GDM1 (cell line): ENCODE results near the gene DMXL1.
A peak's percentile ranks its signal among the peaks of the same experiment; 100 is the strongest.

Experiments used
- DNase-seq: peaks from one replicate; lab custom pipeline; 2025; lab: John Stamatoyannopoulos, UW

The DMXL1 gene, protein sequence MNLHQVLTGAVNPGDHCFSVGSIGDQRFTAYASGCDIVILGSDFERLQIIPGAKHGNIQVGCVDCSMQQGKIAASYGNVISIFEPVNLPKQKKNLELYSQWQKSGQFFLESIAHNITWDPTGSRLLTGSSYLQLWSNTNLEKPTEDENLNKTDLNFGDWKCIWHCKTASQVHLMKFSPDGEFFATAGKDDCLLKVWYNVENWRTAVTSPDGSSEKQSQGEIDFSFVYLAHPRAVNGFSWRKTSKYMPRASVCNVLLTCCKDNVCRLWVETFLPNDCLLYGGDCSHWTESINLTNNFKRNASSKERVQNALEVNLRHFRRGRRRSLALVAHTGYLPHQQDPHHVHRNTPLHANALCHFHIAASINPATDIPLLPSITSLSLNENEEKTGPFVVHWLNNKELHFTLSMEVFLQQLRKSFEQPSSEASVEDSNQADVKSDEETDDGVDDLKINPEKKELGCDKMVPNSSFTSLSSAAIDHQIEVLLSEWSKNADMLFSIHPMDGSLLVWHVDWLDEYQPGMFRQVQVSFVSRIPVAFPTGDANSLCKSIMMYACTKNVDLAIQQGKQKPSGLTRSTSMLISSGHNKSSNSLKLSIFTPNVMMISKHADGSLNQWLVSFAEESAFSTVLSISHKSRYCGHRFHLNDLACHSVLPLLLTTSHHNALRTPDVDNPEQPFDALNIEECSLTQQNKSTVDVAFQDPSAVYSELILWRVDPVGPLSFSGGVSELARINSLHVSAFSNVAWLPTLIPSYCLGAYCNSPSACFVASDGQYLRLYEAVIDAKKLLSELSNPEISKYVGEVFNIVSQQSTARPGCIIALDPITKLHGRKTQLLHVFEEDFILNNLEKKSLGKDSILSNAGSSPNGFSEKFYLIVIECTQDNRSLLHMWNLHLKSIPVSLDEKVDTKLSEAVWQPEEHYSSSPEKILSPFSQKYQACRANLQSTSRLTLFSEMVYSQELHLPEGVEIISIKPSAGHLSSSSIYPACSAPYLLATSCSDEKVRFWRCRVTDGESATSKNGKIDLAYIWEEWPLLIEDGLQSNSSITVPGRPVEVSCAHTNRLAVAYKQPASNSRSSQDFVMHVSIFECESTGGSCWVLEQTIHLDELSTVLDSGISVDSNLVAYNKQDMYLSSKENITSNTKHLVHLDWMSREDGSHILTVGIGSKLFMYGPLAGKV (N-terminal part only)

DNA sequence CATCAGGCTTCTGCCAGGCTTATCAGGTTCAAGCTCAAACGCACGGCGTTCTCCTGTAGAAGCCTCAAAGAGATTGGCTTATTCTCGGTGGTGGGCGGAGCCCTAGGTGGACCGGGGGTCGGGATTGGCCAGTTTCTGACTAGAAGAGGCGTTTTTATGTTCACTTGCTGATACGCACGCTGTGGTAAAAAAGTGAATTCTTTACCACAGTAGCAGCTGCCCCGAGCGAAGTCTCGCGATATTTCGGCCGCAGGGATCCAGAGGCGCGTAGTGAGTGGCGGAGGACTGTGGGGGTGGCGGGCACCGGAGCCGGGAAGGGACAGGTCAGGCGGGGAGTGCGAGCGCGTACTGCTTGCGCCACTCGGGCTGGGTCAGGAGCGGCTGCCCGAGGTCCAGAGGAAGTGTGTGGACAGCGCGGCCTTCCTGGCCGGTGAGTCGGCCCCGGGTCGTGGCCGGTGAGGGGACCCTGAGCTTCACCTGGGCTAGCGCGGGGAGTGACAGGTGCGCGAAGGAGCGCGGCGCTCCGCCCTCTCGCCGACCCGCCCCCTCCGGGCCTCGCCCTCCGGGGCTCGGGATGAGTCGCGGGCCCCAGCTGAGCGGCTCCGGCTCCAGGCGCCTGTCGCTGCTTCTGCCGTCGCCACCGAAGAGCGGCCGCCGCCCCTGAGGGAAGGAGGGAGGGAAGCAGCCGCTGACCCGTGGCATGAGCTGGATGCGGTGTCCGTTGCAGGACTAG lies at the start of gene DMXL1:
TSS of gene DMXL1 (plus strand) at position 260 of the 733 bp plus-strand sequence. CDS start 483 bp downstream, outside the sequence.
- DNase-seq, result peak; percentile 95

GRCh38 chr5:119021149-119021732 lies 49.6 kb upstream of the DMXL1 start:
- no peak for DNase-seq

DNA sequence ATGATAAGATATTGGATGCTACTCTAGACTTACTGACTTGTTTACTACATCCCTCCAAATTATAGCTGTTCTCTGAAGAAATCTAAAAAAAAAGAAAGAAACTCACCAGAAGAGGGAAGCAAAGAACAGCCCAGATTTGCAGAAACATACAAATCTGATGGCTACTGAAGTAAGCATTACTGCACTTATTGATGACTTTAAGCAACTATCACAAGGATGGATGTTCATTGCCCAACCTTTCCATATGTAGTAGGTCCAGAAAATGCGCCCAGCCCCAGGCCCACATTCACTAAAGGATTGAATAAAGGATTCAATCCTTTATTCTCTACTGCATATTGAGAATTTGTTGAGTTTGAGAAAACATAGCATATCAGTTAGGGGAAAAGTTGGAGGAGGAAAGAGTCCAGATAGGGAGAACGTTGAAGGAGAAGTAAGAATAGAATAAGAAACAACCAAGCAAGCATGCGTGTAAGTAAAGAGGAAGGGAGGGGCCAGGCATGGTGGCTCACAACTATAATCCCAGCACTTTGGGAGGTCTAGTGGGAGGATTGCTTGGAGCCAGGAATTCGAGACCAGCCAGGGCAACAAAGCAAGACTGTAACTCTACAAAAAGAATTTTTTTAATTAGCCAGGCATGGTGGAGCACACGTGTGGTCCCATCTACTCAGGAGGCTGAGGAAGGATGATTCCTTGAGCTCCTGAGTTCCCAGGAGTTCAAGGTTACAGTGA lies 48.7 kb upstream of the DMXL1 start:
- no peak for DNase-seq

DNA sequence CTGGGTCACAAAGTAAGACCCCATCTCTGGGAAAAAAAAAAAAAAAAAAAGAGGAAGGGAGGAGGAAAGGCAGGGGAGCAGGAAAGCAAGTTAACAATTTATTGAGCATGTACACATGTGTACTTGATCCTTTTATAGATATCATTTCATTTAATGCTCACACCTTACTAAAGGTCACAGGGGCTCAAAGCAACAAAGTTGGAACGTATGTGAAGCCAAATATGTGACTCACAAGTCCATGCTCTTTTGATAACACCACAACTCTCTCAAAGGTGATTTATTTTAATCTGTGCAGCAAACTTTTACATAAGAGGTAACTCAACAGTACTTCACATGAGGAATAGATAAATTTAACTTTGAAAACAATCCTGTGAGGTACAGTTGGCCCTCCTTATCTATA lies 48.1 kb upstream of the DMXL1 start:
- DNase-seq, result no peak

DNA sequence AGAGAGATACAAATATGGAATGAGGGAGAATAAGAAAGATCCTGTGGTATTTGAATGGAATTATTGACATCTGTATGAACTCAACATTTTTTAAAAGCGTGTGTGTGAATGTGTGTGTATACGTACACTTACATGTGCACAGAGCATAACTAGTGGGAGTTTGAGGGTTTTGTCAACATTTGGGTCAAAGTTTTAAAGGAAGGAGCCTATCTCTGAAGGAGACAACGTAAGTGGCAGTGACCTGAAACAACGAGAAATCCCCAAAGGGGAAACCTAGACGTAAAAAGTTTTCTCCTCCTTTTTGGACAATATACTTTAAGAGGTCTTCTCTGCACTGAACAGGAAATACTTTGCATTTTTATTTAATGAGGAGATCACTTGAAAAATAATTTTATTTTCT lies 42.3 kb upstream of the DMXL1 start:
- no peak for DNase-seq

GRCh38 chr5:119031011-119031886 lies 39.6 kb upstream of the DMXL1 start:
- no peak for DNase-seq

DNA sequence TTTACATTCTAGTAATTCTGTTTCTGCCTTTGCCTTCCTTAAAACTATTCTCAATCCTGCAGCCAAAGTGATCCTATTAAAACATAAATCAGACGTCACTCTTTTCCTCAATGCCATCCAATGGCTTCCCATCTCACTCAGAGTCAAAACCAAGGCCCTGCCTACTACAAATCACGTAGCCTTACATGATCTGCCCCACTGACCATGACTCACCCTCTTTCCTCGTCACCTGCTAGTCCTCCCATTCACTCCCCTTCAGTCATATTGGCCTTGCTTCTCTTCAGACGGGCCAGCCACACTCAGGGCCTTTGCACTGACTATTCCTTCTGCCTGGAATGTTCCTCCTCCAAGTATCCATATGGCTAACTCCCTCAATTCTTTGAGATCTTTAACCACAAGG lies 39.0 kb upstream of the DMXL1 start:
- DNase-seq, result no peak

GRCh38 chr5:119032656-119033055 lies 38.2 kb upstream of the DMXL1 start:
- peak; percentile 19 for DNase-seq

DNA sequence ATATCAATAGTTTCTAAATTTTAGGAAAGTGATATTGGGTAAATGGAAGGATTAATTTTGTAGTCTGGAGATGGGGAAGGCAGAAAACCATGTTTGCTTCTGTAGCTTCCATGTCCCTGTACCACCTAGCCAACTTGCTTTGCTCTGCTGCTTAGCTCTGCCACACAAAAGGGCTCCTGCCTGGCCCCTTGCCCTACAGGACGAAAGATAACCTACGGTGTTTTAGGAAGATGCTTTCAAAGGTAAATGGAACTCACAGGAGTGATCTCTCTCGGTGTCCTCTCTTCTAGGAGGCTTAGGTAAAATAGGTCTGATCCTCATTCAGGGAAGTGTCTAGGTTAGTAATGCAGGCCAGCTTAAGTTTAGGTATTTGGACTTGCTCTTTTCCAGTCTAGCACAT lies 37.8 kb upstream of the DMXL1 start:
- no peak for DNase-seq

- no peak for DNase-seq
Measured at GRCh38 chr5:119036101-119036762, 34.7 kb upstream of the DMXL1 start.

GRCh38 chr5:119037496-119038215 lies 33.2 kb upstream of the DMXL1 start:
- DNase-seq, result no peak

DNA sequence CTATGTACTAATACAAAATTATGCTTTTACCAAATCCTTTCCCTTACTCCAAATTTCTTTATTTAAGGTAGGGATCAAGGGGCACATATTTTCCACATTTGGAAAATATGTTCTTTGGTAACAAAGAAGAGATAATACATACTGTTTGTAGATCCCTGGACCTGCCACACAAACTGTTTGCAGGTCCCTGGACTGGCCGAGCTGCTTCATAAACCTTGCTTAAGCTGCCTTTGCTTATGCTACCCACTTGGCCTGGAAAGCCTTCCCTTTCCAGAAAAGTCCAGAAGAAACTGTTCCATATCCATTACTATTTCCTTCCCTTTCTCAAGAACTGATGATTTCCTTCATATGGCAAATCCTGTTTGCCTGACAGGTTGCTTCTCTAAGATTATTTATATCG lies 22.6 kb upstream of the DMXL1 start:
- DNase-seq, result no peak

GRCh38 chr5:119049824-119050449 lies 20.9 kb upstream of the DMXL1 start:
- no peak for DNase-seq

- DNase-seq, result no peak
Measured at GRCh38 chr5:119054101-119054500, 16.8 kb upstream of the DMXL1 start.

DNA sequence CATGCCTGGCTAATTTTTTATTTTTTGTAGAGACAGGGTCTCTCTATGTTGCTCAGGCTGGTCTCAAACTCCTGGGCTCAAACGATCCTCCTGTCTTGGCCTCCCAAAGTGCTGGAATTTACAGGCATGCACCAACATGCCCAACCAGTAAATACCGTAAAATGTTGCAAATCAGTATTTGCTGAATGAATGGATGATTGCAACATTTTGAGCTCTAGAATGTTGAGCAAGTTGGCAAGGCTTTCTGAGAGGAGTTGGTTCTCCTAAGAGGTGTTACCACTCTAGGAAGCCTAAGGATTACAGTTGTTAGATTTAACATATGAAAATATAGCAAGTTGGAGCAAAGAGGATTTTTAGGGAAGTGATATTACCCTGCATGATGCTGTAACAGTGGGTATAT lies 15.6 kb upstream of the DMXL1 start:
- DNase-seq, result no peak

DNA sequence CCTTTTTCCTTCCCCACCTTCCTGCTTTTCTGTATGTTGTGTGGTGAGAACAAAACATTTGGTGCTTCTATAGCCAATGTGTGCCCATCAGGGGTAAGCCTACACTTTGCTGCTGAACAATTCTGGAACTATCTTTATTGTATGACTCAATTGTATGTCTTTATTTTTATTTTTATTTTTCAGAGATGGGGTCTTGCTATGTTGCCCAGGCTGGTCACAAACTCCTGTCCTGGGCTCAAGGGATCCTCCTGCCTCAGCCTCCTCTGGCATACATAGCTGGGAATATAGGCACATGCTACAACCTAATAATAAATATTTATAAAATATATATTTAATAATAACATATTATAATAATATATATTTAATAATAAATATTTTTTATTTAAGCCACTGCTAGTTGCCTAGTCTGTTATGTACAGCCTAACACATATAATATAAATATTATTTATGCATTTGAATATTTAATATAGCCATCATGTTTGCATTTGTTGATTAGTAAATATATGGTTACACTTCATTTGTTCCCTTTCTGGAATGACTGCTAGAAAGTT lies 11.8 kb upstream of the DMXL1 start:
- DNase-seq, result no peak

DNA sequence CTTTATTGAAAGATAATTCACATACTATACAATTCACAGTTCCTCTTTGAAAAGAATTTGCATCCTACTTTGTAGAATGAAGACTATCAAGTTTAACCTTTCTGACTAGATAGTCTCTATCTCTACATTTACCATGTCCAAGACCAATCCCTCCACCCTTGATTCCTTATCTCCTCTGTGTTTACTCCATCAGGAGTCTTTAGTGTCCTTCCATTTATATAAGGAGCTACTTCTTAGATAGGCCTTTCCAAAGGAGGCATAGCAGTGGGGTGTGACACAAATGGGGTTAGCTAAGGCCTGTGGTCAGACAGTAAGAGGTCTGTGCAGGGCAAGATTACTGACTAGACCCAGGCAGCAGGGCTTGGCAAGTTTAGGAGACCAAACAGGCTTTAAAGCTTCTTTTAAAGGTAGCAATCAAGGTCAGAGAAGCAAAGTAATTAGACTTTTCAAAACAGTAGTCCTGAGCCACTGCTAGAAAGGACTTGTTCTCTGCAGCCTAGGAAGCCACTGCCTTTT lies 11.1 kb upstream of the DMXL1 start:
- DNase-seq, result no peak
